Heart left ventricle (tissue), 13 donors: ENCODE measurements around the gene FBH1.

Experiments
- POLR2A ChIP-seq, 2 donors: fragments of 450-650 bp; IDR thresholded peaks; one replicate each; pipeline ENCODE4 v1.6.1; 2017; ENCODE audit warnings: antibody characterized with exemption in 2 of 2, mild to moderate bottlenecking in 2 of 2, moderate library complexity in 2 of 2
- TF ChIP-seq, protein P1 (sequence below), 12 donors: fragments of 200-600 bp; sonication (generic) in 4 of 12; IDR thresholded peaks; one replicate each; pipeline versions ENCODE4 v1.5.0 to v1.8.0; 2018 to 2022; ENCODE audit warnings: antibody characterized with exemption in 12 of 12, mild to moderate bottlenecking in 5 of 12
- donor health status: ischemic (EF 13 %, LVEDD 7.1; RV severe dilation, severe dysfunction).
- donor health status: DM: no; HTN: yes; CAD: no.
- donor health status: DM: no; HTN: no; CAD: no.
- donor health status: ischemic (EF 25% LVEDD 6.9; RV normal size, moderate dysfunction).
- donor health status: ischemic (EF 25% LVEDD 5.7; RV mildly dilated, moderate dysfunction).
- donor health status: ischemic (EF 35%, LVEDD 5.7; RV mildly dilated, moderate dysfunction).
- donor health status: nonischemic (EF 11% LVEDD 7.7; RV severe dilation, severe dysfunction).
- donor health status: DM: yes; HTN: yes; CAD: no.
- donor health status: PGD.
- donor health status: ischemic (EF 29% LVEDD 5.4; RV normal size, mild dysfunction).
- donor health status: nonischemic (EF 23%, LVEDD 6.1; RV moderate dilation, normal function).

DNA sequence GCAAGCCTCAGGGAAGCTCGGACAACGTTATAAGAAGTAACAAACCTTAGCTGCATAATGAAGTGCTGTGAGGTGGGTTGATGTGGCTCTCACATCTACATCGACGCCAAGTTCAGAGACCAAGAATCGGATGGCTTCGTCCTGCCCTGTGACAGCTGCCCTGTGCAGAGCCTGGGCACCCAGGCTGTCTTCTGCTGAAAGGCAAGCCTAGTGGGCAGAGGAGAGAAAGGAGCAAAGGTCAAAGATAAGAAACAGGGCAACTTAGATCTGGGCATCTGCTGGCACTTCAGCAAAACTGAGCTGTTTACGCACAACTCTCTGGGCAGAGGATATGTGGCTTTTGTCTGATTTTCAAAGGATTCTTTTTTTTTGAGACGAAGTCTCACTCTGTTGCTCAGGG lies 7.1 kb upstream of the FBH1 start:
- TF ChIP-seq, protein P1, sequence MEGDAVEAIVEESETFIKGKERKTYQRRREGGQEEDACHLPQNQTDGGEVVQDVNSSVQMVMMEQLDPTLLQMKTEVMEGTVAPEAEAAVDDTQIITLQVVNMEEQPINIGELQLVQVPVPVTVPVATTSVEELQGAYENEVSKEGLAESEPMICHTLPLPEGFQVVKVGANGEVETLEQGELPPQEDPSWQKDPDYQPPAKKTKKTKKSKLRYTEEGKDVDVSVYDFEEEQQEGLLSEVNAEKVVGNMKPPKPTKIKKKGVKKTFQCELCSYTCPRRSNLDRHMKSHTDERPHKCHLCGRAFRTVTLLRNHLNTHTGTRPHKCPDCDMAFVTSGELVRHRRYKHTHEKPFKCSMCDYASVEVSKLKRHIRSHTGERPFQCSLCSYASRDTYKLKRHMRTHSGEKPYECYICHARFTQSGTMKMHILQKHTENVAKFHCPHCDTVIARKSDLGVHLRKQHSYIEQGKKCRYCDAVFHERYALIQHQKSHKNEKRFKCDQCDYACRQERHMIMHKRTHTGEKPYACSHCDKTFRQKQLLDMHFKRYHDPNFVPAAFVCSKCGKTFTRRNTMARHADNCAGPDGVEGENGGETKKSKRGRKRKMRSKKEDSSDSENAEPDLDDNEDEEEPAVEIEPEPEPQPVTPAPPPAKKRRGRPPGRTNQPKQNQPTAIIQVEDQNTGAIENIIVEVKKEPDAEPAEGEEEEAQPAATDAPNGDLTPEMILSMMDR (IDR thresholded peaks at IDR 0.05), result no peak
- no peak for TF ChIP-seq POLR2A (IDR thresholded peaks at IDR 0.05)
